HG02763 (cell line): ENCODE results near the gene ANO10.

ENCODE experiments used
- ATAC-seq: cut with Tn5 transposase; IDR thresholded peaks from one replicate; pipeline ENCODE4 v1.9.1; 2021; ENCODE audit warnings: mild to moderate bottlenecking, moderate library complexity; ENCODE audit not compliant: unreplicated experiment

The ANO10 gene

GRCh38 chr3:43434431-43434830 lies 187.4 kb downstream of the ANO10 start:
- ATAC-seq, result no peak

GRCh38 chr3:43432462-43432861 lies 189.3 kb downstream of the ANO10 start:
- ATAC-seq, result no peak

GRCh38 chr3:43426388-43426787 lies 195.4 kb downstream of the ANO10 start:
- ATAC-seq, result no peak

- no peak for ATAC-seq
Measured at GRCh38 chr3:43425829-43426228, 196.0 kb downstream of the ANO10 start.

DNA sequence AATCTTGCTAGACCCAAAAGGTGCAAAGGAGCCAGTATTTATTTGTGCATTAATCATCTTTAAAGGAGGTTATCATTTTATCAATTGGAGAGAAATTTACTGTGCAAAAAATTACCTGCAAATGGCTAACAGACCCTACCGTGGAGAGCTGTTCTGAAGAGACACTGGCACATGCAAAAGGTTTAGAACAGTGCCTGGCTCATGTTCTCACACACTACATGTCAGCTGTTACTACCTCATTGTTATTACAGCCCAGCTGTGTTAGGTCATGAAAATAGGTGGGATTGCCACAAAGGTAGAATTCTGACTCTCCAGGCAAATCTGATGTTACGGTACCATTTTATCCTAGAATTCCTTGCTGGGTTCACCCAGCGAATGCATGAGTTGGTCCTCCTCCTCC lies 198.2 kb downstream of the ANO10 start:
- no peak for ATAC-seq

- ATAC-seq, result no peak
Measured at GRCh38 chr3:43423142-43423541, 198.7 kb downstream of the ANO10 start.

GRCh38 chr3:43418601-43419272 lies 203.1 kb downstream of the ANO10 start:
- ATAC-seq, result no peak

DNA sequence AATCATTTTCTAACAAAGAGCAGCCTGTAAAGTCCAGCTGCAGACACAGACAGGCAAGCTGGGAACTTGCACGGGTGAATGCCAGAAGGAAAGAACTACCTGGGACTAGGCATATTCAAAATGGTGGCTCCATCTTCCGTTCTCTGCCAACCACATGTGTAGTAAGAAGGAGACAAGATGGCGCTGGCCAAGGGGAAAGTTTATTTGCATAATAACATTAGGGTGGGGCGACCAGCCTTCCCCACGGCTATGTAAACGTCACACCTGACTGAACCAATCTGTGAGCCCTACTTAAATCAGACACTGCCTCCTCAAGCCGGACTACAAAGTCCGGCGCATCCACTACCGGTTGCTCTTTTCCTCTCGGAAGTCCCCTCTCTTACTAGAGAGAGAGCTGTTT lies 204.7 kb downstream of the ANO10 start:
- no peak for ATAC-seq

DNA sequence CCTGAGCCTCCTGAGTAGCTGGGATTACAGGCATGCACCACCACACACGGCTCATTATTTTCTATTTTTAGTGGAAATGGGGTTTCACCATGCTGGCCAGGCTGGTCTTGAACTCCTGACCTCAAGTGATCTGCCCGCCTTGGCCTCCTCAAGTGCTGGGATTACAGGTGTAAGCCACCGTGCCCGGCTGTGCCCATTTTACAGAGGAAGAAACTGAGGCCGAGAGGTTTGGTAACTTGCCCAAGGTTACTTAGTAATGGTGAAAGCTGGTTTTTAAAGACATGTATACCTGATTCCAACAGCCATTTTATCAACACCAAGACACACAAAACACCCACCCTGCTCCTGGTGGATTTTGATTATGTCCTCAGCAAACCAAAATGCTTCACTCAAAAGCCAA lies 206.7 kb downstream of the ANO10 start:
- no peak for ATAC-seq

DNA sequence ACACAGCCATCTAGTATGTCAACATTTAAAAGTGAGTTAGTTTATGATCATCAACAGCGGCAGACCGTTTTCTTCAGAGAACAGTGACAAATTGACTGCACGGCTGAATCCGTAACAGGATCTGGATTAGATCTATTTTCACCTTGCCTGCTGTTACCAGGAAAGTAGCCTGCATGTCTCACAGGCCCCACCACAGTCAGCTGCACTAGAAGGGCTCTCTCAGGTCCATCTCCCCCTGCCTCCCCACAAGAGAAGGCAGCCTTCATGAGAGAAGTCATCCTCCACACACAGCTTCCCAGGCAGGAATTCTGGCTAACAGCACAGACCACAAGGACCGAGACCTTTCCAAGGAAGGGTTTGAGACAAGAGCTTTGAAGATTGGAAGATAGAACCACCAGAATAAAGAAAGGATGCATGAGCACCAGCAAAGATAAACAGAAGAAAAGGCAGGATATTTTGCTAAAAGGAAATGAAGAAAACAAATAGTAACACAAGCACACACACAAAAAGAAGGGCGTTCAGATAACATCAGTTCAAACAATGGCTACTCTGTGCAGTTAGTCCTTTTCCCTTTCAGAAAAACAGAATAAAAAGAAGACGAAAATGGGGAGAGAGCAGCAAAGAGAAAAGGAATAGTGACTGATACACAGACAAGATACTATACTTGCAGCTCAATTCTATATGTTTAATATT lies 208.0 kb downstream of the ANO10 start:
- ATAC-seq, result no peak

- no peak for ATAC-seq
Measured at GRCh38 chr3:43411429-43411828, 210.4 kb downstream of the ANO10 start.

DNA sequence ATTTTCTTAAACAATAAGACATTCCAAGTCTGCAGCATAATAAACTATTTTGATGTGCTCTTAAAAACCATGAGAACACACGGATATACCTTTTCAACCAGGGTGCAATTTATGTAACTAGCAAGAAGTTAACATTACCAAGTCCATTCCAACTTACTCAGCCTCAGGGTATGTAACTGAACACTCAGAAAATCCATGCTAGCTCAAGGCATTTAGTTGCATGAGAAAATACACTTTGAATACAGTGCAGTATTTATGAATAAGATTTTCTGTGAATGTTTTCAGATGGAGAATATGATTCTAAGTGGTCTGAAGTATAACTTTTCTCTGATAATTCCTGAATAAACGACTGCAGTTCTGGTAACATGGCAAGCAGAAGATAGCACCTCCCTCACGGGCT lies 211.2 kb downstream of the ANO10 start:
- ATAC-seq, result no peak

DNA sequence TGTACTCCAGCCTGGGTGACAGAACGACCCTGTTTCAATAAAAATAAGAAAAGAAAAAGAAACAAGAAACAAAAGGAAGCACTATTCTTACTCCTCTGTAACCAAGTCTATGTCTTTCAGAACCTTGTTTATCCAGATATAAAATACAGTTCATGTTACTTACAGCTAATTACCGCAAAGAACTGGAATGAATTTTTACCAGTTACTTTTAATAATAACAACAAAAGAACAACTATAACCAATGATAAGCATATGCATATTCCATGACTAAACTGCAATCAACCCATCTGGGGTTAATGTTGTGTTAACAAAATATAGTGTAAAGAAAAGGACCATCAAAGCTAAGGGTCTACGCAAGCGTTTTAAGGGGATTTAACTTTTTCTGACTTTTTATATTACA lies 212.3 kb downstream of the ANO10 start:
- ATAC-seq, result no peak

DNA sequence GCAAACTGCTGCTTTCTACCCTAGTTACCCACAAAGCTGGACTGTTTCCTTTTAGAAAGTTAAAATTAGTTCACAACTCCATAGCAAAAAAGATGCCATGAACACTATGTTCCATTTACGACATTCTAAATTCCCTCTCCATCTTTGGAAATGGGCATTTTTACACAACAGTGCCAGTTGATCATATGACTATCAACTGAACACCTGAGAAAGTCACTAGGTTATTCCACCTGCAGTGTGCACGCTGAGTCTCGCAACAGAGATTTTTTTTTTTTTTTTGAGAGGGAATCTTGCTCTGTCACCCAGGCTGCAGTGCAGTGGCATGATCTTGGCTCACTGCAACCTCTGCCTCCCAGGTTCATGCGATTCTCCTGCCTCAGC lies 215.2 kb downstream of the ANO10 start:
- no peak for ATAC-seq

GRCh38 chr3:43405888-43406642 lies 215.7 kb downstream of the ANO10 start:
- ATAC-seq, result no peak

DNA sequence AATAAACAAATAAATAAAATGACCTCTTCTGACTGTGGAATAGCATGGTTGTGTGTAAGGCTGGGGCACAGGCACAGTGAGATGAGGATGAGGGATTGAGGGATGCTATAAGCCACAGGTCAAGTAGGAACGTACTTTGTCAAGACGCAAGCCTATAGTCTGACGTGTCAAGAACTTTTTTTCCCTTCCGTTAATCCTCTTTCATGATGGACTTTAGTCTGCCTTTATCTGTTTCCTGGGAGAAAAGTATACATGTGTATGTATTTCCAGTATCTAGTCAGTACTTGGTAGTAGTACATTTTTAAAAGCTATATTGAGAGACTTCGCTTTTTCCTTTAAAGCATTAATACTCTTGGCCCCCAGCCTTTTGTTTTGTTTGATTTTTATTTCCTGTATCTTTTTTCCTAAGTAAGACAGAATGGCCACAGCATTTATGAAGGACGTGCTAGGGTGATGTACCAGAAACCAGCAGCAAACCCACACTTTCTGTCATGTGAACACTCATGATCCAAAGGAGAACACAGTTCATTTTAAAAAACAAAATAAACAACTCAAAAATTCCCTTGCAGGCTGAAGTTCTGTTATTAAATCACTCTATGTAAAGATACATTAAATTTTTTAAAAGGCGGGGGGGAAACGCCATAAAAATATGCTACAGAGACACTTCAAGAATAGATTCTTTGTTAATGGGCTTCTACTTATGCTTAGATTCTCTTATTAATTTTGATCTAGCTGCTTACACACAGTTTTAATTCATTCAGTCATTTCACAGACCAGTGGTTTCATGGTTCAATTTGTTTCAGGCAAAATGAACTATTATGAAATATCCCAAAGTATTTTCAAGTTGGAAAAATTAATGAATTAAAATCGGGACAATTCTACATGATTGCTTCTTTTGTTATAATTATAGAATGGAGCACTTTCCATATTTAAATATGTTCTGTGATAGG lies 220.8 kb downstream of the ANO10 start:
- ATAC-seq, result no peak

DNA sequence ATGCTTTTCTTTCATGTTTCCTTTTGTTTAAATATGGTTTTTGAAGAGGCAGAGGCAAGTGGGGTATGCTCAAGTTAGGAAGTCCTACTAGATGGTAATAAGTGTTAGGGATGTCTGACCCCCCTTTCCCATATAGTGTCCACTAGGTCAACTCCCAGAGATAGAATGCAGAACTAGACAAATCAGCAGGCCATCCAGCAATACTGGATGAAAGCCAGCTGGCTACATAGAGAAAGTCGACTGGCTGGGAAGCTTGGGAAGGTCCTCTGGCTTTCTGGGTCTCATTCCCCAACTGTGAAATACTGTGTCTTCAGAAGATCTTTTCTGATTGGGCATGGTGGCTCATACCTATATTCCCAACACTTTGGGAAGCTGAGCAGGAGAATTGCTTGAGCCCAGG lies 221.6 kb downstream of the ANO10 start:
- no peak for ATAC-seq

GRCh38 chr3:43399034-43399433 lies 222.8 kb downstream of the ANO10 start:
- no peak for ATAC-seq

- ATAC-seq, result no peak
Measured at GRCh38 chr3:43394041-43394554, 227.7 kb downstream of the ANO10 start.

DNA sequence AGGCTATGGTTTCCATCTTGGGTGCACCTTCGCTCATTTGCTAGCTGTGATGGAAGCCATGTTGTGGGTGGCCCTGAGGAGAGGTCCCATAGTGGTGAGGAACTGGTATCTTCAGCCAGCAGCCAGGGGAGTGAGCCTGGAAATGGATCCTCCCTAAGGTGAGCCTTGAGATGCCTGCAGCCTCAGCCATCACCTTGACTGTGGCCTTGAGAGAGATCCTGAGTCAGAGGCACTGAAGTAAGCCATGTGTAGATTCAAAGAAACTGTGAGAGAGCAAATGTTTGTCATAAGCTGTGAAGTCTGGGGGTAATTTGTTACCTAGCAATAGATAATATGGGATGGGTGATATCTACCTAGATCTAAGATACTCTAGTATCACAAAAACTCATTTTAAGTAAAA lies 230.2 kb downstream of the ANO10 start:
- ATAC-seq, result no peak

GRCh38 chr3:43390255-43390588 lies 231.6 kb downstream of the ANO10 start:
- ATAC-seq, result no peak
